Osteoblast (primary cell): ENCODE results near the gene SPTBN1. TPM values are rescaled to one million over a fixed set of nuclear protein-coding genes. Genes with fewer than 3 reads are reported as not detected.

ENCODE experiments used
- DNase-seq: peaks from one replicate; pipeline ENCODE4 v3.0.0; 2011; ENCODE audit warnings: low spot score, mixed read lengths; ENCODE audit not compliant: insufficient read length; ENCODE audit errors: missing footprints
- H2AFZ ChIP-seq: 2 replicates; pipeline ENCODE4 v1.6.0; 2011; ENCODE audit warnings: mild to moderate bottlenecking, low read length
- H3K27ac ChIP-seq: 2 replicates; pipeline ENCODE4 v1.5.1; 2011; ENCODE audit warnings: mild to moderate bottlenecking, low read depth, low read length, moderate library complexity
- H3K27me3 ChIP-seq: 2 replicates; pipeline ENCODE4 v1.6.0; 2012; ENCODE audit warnings: mild to moderate bottlenecking, control low read depth, inconsistent platforms, low read length, moderate library complexity; ENCODE audit not compliant: insufficient read depth
- H3K36me3 ChIP-seq: 2 replicates; pipeline ENCODE4 v1.5.1; 2011; ENCODE audit warnings: mild to moderate bottlenecking, low read length, control low read depth, moderate library complexity; ENCODE audit not compliant: insufficient read depth
- H3K4me1 ChIP-seq: 2 replicates; pipeline ENCODE4 v1.5.1; 2011; ENCODE audit warnings: mild to moderate bottlenecking, low read length, control low read depth, moderate library complexity; ENCODE audit not compliant: insufficient read depth
- H3K4me2 ChIP-seq: 2 replicates; pipeline ENCODE4 v1.6.0; 2011; ENCODE audit warnings: mild to moderate bottlenecking, low read length; ENCODE audit not compliant: insufficient read depth
- H3K4me3 ChIP-seq: fragments of 200-600 bp; sonication (generic); 3 replicates; pipeline ENCODE4 v1.5.1; 2012; ENCODE audit warnings: mild to moderate bottlenecking, low read length, inconsistent platforms; ENCODE audit not compliant: insufficient read depth
- H3K79me2 ChIP-seq: 2 replicates; pipeline ENCODE4 v1.6.0; 2012; ENCODE audit warnings: mild to moderate bottlenecking, low read length, control low read depth, inconsistent platforms; ENCODE audit not compliant: insufficient read depth
- H3K9me3 ChIP-seq: 2 replicates; pipeline ENCODE4 v1.5.1; 2011; ENCODE audit warnings: low read depth, low read length, control low read depth
- H4K20me1 ChIP-seq: 2 replicates; pipeline ENCODE4 v1.6.0; 2012; ENCODE audit warnings: mild to moderate bottlenecking, low read length, control low read depth; ENCODE audit not compliant: insufficient read depth
- total RNA-seq: library from RNA; depleted of rRNA; stranded (reverse); fragments of >200 nt; gene quantifications from 2 replicates; pipeline ENCODE4 v1.2.3, GENCODE V29; 2012
- TF ChIP-seq, protein P1 (sequence below): IDR thresholded peaks from 2 replicates; pipeline ENCODE4 v1.5.1; 2011; ENCODE audit warnings: mild to moderate bottlenecking, low read depth, low read length, moderate library complexity; ENCODE audit errors: extremely low read depth

Gene SPTBN1
- total RNA-seq, 1 donor = 249 TPM

DNA sequence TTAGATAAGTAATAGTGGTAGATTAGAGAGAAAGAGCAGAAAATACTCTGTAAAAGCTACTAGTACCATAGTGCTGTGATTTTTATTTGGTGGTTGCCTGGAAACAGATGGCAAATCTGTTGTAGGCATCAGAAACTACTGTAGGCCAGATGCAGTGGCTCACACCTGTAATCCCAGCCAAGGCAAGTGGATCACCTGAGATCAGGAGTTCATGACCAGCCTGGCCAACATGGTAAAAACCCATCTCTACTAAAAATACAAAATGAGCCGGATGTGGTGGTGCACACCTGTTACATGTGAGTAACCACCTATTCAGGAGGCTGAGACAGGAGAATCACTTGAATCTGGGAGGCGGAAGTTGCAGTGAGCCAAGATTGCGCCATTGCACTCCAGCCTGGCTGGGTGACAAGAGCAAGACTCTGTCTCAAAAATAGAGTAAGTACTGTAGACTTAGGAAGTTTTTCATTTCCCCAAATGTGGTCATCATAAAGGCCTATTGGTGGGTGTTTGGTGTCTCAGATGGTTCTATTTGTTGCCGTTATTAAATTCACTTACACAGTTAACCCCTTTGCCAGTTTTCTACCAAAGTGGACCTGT, 79.6 kb downstream of the SPTBN1 start:
- Histone ChIP-seq H3K36me3 (peaks cover 3% of the 10 kb centered on the region), H3K27ac (no peak overlapping the region), H4K20me1 (no peaks in the 10 kb centered on the region), H3K9me3 (no peaks in the 10 kb centered on the region), H3K4me3 (no peak overlapping the region), H2AFZ (no peak overlapping the region), H3K4me1 (peaks cover 27% of the 10 kb centered on the region), H3K4me2 (no peak overlapping the region), H3K79me2 (peaks cover 77% of the 10 kb centered on the region), H3K27me3 (no peaks in the 10 kb centered on the region)
- no peak for DNase-seq
- TF ChIP-seq, protein P1, sequence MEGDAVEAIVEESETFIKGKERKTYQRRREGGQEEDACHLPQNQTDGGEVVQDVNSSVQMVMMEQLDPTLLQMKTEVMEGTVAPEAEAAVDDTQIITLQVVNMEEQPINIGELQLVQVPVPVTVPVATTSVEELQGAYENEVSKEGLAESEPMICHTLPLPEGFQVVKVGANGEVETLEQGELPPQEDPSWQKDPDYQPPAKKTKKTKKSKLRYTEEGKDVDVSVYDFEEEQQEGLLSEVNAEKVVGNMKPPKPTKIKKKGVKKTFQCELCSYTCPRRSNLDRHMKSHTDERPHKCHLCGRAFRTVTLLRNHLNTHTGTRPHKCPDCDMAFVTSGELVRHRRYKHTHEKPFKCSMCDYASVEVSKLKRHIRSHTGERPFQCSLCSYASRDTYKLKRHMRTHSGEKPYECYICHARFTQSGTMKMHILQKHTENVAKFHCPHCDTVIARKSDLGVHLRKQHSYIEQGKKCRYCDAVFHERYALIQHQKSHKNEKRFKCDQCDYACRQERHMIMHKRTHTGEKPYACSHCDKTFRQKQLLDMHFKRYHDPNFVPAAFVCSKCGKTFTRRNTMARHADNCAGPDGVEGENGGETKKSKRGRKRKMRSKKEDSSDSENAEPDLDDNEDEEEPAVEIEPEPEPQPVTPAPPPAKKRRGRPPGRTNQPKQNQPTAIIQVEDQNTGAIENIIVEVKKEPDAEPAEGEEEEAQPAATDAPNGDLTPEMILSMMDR = no peak

GRCh38 chr2:54536720-54537119, 80.6 kb downstream of the SPTBN1 start:
- Histone ChIP-seq H3K79me2 (peaks cover 83% of the 10 kb centered on the region), H3K36me3 (peaks cover 3% of the 10 kb centered on the region), H3K4me1 (peaks cover 17% of the 10 kb centered on the region), H3K4me2 (no peak overlapping the region), H3K4me3 (no peak overlapping the region), H3K27me3 (no peaks in the 10 kb centered on the region), H3K9me3 (no peaks in the 10 kb centered on the region), H4K20me1 (no peaks in the 10 kb centered on the region), H3K27ac (no peak overlapping the region), H2AFZ (no peak overlapping the region)
- DNase-seq = no peak
- TF ChIP-seq, protein P1 = no peak

DNA sequence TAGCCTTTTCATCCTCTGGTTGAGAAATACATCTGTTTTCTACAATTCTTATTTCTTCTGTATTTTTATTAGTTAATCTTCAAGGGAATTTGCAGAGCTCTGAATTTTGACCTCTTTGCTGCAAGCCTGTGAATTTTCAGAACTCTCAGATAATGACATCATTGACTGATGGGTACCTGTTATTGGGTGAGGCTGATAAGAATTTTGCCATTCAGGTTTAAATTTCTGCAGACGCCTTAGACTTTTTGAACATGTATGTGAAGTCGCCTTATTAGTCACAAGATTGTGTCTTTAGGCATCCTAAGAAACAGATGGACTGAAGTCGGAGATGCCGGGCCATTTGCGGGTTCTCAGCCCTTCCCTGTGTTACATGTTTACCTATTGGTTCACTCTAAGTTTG, 82.4 kb downstream of the SPTBN1 start:
- H3K27me3 ChIP-seq = no peaks in the 10 kb centered on the region
- no peak for DNase-seq
- no peak overlapping the region for H2AFZ ChIP-seq
- TF ChIP-seq, protein P1 = no peak
- peaks cover 96% of the 10 kb centered on the region for H3K79me2 ChIP-seq
- H3K4me1 ChIP-seq = no peaks in the 10 kb centered on the region
- peaks cover 3% of the 10 kb centered on the region for H3K36me3 ChIP-seq
- no peak overlapping the region for H3K27ac ChIP-seq
- no peak overlapping the region for H3K4me2 ChIP-seq
- peaks cover 7% of the 10 kb centered on the region for H4K20me1 ChIP-seq
- no peak overlapping the region for H3K4me3 ChIP-seq
- H3K9me3 ChIP-seq = no peaks in the 10 kb centered on the region

DNA sequence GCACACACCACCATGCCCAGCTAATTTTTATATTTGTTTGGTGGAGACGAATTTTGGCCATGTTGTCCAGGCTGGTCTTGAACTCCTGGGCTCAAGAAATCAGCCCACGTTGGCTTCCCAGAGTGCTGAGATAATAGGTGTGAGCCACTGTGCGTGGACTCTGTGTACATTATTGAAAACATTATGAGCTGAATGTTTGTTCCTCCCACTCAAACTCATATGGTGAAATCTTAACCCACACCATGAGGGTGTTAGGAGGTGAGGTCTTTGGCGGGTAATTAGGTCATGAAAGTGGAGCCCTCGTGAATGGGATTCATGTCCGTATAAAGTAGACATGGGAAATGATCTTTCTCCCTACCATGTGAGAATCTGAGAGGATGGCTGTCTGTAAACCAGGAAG, 83.6 kb downstream of the SPTBN1 start:
- DNase-seq = no peak
- Histone ChIP-seq H3K27ac (no peak overlapping the region), H3K4me1 (no peaks in the 10 kb centered on the region), H4K20me1 (peaks cover 7% of the 10 kb centered on the region), H3K9me3 (no peaks in the 10 kb centered on the region), H3K27me3 (no peaks in the 10 kb centered on the region), H3K36me3 (peaks cover 3% of the 10 kb centered on the region), H3K4me2 (no peak overlapping the region), H3K4me3 (no peak overlapping the region), H2AFZ (no peak overlapping the region), H3K79me2 (peaks cover 94% of the 10 kb centered on the region)
- TF ChIP-seq, protein P1 = no peak
